SHP77 treated with DMSO at 0.1 percent for 48 hours (cell line): ENCODE results near the gene ZFYVE26.

Experiments used
- DNase-seq: peaks from one replicate; lab custom pipeline; 2025; lab: John Stamatoyannopoulos, UW

Gene ZFYVE26

DNA sequence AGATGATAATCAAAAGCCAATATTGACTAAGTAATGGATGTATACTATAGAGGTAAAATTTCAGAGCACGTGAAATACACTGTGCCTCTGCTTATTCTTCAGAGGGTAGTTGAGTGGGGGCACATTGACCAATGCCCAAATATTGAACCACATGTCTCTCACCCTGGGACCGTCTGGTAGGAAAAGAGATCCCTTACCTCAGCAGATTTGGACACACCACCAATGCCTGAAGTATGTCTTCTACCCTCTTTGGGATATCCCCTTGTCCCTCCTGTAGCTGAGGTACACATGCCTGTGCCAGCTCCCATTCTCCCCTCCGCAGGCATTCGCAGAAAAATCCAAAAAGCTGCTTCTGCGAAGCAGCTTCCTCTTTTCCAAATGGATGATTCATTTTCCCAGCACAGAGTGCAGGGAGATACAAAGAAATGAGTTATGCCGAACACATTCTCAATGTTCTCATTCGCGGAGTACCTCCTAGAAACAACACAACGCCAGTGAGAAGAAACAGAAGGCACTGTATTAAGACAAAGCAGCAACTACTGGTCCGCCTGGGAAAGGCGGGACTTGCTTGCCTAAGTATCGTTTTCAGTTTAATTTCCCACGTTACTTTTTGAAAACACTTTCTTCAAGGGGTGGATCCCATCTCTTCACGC, 691 bp downstream of the ZFYVE26 start:
- DNase-seq: no peak

DNA sequence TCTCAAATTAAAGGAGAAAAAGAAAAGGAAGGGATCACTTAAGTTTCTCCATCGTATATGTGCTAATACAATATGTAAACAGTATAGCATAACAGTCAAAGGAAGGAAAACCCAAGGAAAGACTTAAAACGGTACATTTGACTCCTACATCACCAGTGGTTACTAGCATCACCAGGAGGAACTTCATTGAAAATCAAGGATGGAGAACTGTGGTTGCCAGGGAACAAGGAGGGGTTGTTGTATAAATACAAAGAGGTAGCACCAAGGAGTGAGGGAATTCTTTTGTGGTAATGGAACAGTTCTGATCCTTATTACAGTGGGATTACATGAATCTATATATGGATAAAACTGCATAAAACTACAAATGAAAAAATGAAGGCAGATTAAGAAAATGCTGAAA, 1.6 kb downstream of the ZFYVE26 start:
- DNase-seq: no peak

GRCh38 chr14:67806246-67806645, 10.1 kb downstream of the ZFYVE26 start:
- DNase-seq: no peak

DNA sequence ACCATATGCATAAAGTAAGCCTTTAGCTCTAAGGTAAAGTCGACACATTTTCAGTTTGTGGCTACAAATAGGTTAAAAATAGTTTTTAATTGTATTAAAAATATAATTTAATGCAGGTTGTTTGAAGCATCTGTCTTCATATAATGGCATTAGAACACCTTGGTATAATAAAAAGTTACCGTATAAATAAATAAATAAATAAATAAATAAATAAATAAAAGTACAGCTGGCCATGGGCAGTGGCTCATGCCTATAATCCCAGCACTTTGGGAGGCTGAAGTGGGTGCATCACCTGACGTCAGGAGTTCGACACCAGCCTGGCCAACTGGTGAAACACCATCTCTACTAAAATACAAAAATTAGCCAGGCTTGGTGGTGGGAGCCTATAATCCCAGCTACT, 15.6 kb downstream of the ZFYVE26 start:
- DNase-seq: no peak

- no peak for DNase-seq
These were observed 17.7 kb downstream of the ZFYVE26 start for GRCh38 chr14:67798731-67799130.

GRCh38 chr14:67787673-67788072, 28.7 kb downstream of the ZFYVE26 start:
- no peak for DNase-seq

- no peak for DNase-seq
These were observed 30.9 kb downstream of the ZFYVE26 start for GRCh38 chr14:67785270-67786109.

- DNase-seq: no peak
These were observed 32.1 kb downstream of the ZFYVE26 start for GRCh38 chr14:67784244-67784823.

GRCh38 chr14:67782090-67782489, 34.3 kb downstream of the ZFYVE26 start:
- no peak for DNase-seq

GRCh38 chr14:67778792-67779191, 37.6 kb downstream of the ZFYVE26 start:
- no peak for DNase-seq

GRCh38 chr14:67776653-67777322, 39.6 kb downstream of the ZFYVE26 start:
- DNase-seq: no peak

DNA sequence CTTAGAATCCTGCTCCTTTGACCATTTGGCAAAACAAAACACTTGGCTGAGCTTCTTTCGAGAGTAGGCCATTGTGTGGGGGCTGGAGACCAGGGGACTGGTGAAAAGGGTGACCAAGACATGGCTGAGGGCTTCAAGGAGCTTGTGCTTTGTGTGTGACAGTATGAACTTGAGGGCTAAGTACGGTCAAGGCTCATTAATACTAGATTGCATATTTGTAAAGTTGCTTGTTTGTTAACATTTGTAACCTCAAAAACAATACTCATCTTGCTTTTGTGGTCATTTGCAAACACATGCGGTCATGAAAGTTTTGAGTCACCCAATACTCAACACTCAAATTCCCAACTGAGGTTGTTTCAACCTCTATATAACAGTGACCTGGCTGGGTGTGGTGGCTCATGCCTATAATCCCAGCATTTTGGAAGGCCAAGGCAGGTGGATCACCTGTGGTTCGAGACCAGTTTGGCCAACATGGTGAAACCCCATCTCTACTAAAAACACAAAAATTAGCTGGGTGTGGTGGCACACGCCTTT, 42.5 kb downstream of the ZFYVE26 start:
- no peak for DNase-seq

DNA sequence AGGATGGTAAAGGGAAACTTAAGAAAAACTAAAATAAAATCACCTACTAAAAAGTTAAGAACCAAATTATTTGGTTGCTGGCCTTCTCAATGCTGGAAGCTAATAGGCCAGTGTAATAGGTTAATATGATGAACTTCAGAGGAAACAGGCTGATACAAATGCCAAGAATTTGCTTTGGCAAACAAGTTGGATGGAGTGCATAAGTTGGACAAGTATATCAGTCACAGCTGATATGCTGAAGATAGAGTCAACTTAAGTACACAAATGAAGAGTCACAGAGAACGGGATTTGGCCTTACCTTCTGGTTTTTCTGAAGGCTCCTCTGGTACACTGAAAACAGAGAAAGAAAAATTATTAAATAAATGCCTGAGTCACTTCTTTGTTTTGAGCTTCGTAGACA, 48.2 kb downstream of the ZFYVE26 start:
- DNase-seq: no peak

DNA sequence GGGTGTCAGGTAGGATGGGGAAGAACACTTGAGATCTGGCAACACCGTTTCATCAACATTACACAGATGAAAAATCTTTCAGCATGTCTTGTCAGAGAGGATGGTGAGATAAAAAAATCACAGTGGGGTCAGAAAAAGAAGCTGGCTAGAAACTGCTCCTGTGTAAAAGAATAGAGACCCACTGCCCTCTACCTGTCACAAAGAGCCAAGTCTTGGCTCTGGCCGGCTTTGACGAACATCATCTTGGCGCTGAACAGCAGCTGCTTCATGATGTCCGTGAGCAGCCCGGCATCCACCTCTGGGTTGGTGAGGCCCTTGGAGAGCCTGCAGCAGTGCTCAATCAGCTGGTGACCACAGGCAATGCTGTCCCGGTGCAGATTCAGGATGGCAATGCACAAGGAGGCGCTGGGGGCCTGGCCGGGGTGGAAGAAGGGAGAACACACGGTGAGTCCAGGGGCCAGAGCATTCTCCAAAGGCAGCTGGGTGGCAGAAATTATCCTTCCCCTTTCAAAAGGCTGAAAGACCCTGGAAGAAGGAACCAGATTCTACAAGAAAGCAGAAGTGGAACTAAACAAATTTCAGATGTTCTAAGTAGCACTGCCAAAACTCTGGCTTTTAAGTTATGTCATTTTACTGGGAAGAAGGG, 50.2 kb downstream of the ZFYVE26 start:
- no peak for DNase-seq

- DNase-seq: no peak
These were observed 51.1 kb downstream of the ZFYVE26 start for GRCh38 chr14:67765192-67765834.

DNA sequence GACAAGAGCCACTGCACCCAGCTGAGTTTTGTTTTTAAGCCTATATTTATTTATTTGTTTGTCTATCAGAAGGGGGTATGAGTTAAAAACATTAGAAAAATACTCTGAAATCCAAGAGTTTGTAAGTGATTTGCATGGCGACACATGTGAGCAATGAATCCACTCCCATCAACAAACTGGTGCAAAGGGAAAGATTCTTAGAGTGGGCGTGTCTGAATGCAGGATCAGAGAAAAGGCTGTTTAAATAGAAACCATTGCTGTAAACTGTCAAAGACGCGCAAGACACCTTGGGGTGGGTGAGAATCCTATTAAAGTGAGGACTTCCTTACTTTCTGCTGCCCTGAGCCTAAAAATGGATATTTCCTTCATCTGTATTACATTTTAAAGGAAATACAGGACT, 51.9 kb downstream of the ZFYVE26 start:
- DNase-seq: no peak

GRCh38 chr14:67763158-67763822, 53.1 kb downstream of the ZFYVE26 start:
- DNase-seq: no peak

DNA sequence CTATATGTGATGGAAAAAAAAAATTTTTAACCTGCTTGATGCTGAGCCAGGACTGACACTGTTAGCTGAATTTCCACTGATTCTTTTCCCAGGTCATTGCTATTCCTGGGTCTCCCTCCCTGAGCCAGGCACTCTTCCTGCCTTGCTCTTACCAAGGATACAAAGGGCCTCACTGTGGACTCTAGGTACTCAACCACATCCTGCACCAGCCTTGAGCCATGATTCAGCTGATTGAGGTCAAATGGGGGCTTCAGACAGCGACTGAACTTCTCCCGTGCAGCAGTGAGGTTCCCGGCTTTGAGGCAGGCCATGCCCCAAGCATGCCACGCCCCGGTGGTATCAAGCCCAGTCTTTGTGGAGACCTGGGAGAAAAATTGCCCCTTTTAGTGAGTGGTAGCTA, 54.3 kb downstream of the ZFYVE26 start:
- DNase-seq: no peak

GRCh38 chr14:67759916-67760315, 56.5 kb downstream of the ZFYVE26 start:
- no peak for DNase-seq

DNA sequence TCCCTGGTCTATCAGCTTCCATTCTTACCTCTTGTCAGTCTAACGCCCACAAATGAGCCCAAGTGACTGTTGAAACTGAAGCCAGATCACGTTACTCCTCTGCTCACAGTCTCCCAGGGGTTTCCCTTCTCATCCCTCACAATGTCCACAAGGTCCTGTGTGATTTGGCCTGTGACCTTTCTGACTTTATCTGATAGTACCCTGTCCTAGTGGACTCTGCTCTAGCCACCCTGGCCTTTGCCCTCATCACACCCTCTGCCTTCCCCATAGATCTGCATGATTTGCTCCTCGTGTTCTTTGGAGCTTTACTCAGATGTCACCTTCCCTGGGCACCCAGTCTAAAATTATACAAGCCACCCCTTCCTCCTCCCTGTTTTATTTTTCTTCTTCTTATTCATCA, 59.2 kb downstream of the ZFYVE26 start:
- no peak for DNase-seq

- no peak for DNase-seq
These were observed 59.9 kb downstream of the ZFYVE26 start for GRCh38 chr14:67756496-67756895.
